HCT116 (cell line): ENCODE measurements around the gene MYZAP.

Source experiments
- JUND ChIP-seq: IDR thresholded peaks from 2 replicates; pipeline ENCODE4 v1.6.1; 2012
- POLR2A ChIP-seq: IDR thresholded peaks from 2 replicates; pipeline ENCODE4 v1.7.0; 2011; ENCODE audit warnings: borderline replicate concordance; ENCODE audit not compliant: insufficient read depth, insufficient read length; ENCODE audit errors: extremely low read depth
- SIN3A ChIP-seq: IDR thresholded peaks from 2 replicates; pipeline ENCODE4 v1.6.1; 2012; ENCODE audit warnings: low read depth
- TCF7L2 ChIP-seq: IDR thresholded peaks from 2 replicates; pipeline ENCODE4 v1.7.0; 2011; ENCODE audit warnings: borderline replicate concordance, inconsistent platforms; ENCODE audit not compliant: insufficient read depth, insufficient read length; ENCODE audit errors: extremely low read depth
- TF ChIP-seq, protein P1 (sequence below), 3 experiments: fragments of 200-600 bp in 1 of 3; sonication (generic) in 1 of 3; IDR thresholded peaks in 2 of 3; conservative IDR thresholded peaks in 1 of 3; 2 replicates each; pipeline ENCODE4 v1.5.1; 2012 to 2017; ENCODE audit warnings: low read depth in 2 of 3, low read length in 2 of 3, antibody characterized with exemption in 1 of 3, borderline replicate concordance in 1 of 3, control low read depth in 1 of 3, mild to moderate bottlenecking in 1 of 3, mixed read lengths in 1 of 3, mixed run types in 1 of 3, moderate library complexity in 1 of 3; ENCODE audit not compliant: insufficient read depth in 1 of 3
- TF ChIP-seq, protein P2 (sequence below): IDR thresholded peaks from 2 replicates; pipeline ENCODE4 v1.6.1; 2012

DNA sequence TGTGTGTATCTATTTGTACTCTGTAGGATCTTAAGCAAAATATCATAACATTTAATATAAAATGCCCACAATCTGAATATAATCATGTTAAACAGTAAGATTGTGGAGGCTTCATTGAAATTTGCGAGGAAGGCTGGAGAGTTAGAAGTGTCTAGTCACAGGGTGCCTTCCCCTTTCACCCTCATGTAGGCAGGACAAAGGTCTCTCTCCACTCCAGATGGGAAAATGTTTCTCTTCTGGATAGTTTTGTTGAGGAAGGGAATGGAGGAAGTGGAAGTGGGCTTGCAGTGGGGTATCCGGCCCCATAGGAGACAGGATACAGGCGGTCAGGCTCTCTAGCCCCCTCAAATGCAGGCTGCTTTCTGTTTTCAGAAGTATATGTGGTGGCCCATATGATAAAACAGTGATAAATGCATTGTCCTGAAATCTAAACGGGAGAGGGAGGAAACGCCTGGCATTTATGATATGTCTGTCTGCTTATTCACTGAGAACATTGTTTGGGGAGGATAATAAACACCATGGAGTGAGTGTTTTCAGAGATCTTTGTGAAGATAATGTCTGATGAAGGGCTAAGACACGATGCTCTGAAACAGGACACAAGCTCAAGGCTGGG, 13.3 kb upstream of the MYZAP start:
- TF ChIP-seq, protein P1, sequence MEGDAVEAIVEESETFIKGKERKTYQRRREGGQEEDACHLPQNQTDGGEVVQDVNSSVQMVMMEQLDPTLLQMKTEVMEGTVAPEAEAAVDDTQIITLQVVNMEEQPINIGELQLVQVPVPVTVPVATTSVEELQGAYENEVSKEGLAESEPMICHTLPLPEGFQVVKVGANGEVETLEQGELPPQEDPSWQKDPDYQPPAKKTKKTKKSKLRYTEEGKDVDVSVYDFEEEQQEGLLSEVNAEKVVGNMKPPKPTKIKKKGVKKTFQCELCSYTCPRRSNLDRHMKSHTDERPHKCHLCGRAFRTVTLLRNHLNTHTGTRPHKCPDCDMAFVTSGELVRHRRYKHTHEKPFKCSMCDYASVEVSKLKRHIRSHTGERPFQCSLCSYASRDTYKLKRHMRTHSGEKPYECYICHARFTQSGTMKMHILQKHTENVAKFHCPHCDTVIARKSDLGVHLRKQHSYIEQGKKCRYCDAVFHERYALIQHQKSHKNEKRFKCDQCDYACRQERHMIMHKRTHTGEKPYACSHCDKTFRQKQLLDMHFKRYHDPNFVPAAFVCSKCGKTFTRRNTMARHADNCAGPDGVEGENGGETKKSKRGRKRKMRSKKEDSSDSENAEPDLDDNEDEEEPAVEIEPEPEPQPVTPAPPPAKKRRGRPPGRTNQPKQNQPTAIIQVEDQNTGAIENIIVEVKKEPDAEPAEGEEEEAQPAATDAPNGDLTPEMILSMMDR (IDR thresholded peaks at IDR 0.05 in 2 of 3, conservative IDR thresholded peaks at IDR 0.05 in 1 of 3; ENCODE audit: borderline replicate concordance in 1 of 3, insufficient read depth in 1 of 3, low read depth in 2 of 3, low read length in 2 of 3): no peak
- TF ChIP-seq, protein P2, sequence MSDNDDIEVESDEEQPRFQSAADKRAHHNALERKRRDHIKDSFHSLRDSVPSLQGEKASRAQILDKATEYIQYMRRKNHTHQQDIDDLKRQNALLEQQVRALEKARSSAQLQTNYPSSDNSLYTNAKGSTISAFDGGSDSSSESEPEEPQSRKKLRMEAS: no peak
- TF ChIP-seq JUND (no peak), POLR2A (no peak), SIN3A (no peak), TCF7L2 (no peak)
